ENCODE data around the gene RETREG2. TPM values are rescaled to one million over a fixed set of nuclear protein-coding genes. Genes with fewer than 3 reads are reported as not detected.

The RETREG2 gene
- total and polyA plus RNA-seq, 2 experiments from 2014 or later = 13.2 to 41.8 TPM

- Histone ChIP-seq H3K9me2 (ENCODE audit: insufficient read depth) (no peaks in the 10 kb centered on the region), H3K27ac (ENCODE audit: low read depth) (peak overlapping the region; percentile 92), H3K79me2 (replicated peaks; ENCODE audit: insufficient read depth) (peaks cover 21% of the 10 kb centered on the region), H3K36me3 (ENCODE audit: insufficient read depth) (peaks cover 22% of the 10 kb centered on the region), H3F3A (replicated peaks; ENCODE audit: low read depth) (peaks cover 7% of the 10 kb centered on the region), H2AFZ (peak overlapping the region; percentile 65), H3K4me3 (peak overlapping the region; percentile 76), H4K20me1 (replicated peaks; ENCODE audit: insufficient read depth) (peaks cover 3% of the 10 kb centered on the region), H3K27me3 (ENCODE audit: insufficient read depth) (no peaks in the 10 kb centered on the region), H3K4me1 (ENCODE audit: insufficient read depth) (peaks cover 12% of the 10 kb centered on the region), H3K4me2 (peak overlapping the region; percentile 82)
- Mint-ChIP-seq H3K27ac (peak overlapping the region; percentile 99), H3K27me3 (ENCODE audit: insufficient read depth, low read depth, poor library complexity) (peaks cover 7% of the 10 kb centered on the region), H3K36me3 (ENCODE audit: low read depth) (peaks cover 49% of the 10 kb centered on the region), H3K4me3 (peak overlapping the region; percentile 97), H3K4me1 (peaks cover 11% of the 10 kb centered on the region), H3K9me3 (peaks cover 2% of the 10 kb centered on the region; the same call in 1 of the 3 replicates)
- ATAC-seq = peak; percentile 51
- TF ChIP-seq CREB1 (CRISPR knock-in tag; IDR thresholded peaks at IDR 0.05; ENCODE audit: low read depth) (0 out of 2 replicates have a peak, but pooled peaks have one; percentile 18), CTCF (conservative IDR thresholded peaks at IDR 0.05; ENCODE audit: low read depth in 2 of 2) (no peak), EZH2phosphoT487 (IDR thresholded peaks at IDR 0.05; ENCODE audit: unreplicated experiment) (no peak)
- peak; percentile 80 for DNase-seq (ENCODE audit: low spot score)
Observed at GRCh38 chr2:219230059-219230540, 52.0 kb downstream of the RETREG2 start.

GRCh38 chr2:219234331-219234730, 56.3 kb downstream of the RETREG2 start:
- H4K20me1 ChIP-seq (replicated peaks; ENCODE audit: insufficient read depth) = peaks cover 3% of the 10 kb centered on the region
- no peak overlapping the region for H3K4me3 ChIP-seq
- Mint-ChIP-seq H3K9me3 (peaks cover 2% of the 10 kb centered on the region; the same call in 1 of the 3 replicates), H3K36me3 (ENCODE audit: low read depth) (peaks cover 68% of the 10 kb centered on the region), H3K4me1 (peaks cover 4% of the 10 kb centered on the region), H3K4me3 (no peak overlapping the region), H3K27me3 (ENCODE audit: insufficient read depth, low read depth, poor library complexity) (peaks cover 5% of the 10 kb centered on the region), H3K27ac (no peak overlapping the region)
- H3F3A ChIP-seq (replicated peaks; ENCODE audit: low read depth) = peaks cover 7% of the 10 kb centered on the region
- no peaks in the 10 kb centered on the region for H3K9me2 ChIP-seq (ENCODE audit: insufficient read depth)
- H3K4me2 ChIP-seq = no peak overlapping the region
- ATAC-seq (no peak), DNase-seq (ENCODE audit: low spot score) (no peak)
- H3K79me2 ChIP-seq (replicated peaks; ENCODE audit: insufficient read depth) = peaks cover 16% of the 10 kb centered on the region
- H2AFZ ChIP-seq = no peak overlapping the region
- no peak overlapping the region for H3K27ac ChIP-seq (ENCODE audit: low read depth)
- no peaks in the 10 kb centered on the region for H3K27me3 ChIP-seq (ENCODE audit: insufficient read depth)
- peaks cover 7% of the 10 kb centered on the region for H3K4me1 ChIP-seq (ENCODE audit: insufficient read depth)
- H3K36me3 ChIP-seq (ENCODE audit: insufficient read depth) = peaks cover 27% of the 10 kb centered on the region
- TF ChIP-seq STAT1 (IDR thresholded peaks at IDR 0.05; ENCODE audit: unreplicated experiment) (no peak), JUNB (IDR thresholded peaks at IDR 0.05; ENCODE audit: unreplicated experiment) (no peak), POLR2AphosphoS5 (IDR thresholded peaks at IDR 0.05; ENCODE audit: low read depth) (no peak), ZNF114 (CRISPR knock-in tag; IDR thresholded peaks at IDR 0.05) (no peak), ZNF462 (CRISPR knock-in tag; IDR thresholded peaks at IDR 0.05) (no peak)
- TF ChIP-seq, protein P1, sequence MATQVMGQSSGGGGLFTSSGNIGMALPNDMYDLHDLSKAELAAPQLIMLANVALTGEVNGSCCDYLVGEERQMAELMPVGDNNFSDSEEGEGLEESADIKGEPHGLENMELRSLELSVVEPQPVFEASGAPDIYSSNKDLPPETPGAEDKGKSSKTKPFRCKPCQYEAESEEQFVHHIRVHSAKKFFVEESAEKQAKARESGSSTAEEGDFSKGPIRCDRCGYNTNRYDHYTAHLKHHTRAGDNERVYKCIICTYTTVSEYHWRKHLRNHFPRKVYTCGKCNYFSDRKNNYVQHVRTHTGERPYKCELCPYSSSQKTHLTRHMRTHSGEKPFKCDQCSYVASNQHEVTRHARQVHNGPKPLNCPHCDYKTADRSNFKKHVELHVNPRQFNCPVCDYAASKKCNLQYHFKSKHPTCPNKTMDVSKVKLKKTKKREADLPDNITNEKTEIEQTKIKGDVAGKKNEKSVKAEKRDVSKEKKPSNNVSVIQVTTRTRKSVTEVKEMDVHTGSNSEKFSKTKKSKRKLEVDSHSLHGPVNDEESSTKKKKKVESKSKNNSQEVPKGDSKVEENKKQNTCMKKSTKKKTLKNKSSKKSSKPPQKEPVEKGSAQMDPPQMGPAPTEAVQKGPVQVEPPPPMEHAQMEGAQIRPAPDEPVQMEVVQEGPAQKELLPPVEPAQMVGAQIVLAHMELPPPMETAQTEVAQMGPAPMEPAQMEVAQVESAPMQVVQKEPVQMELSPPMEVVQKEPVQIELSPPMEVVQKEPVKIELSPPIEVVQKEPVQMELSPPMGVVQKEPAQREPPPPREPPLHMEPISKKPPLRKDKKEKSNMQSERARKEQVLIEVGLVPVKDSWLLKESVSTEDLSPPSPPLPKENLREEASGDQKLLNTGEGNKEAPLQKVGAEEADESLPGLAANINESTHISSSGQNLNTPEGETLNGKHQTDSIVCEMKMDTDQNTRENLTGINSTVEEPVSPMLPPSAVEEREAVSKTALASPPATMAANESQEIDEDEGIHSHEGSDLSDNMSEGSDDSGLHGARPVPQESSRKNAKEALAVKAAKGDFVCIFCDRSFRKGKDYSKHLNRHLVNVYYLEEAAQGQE (IDR thresholded peaks at IDR 0.05; ENCODE audit: unreplicated experiment) = no peak

All from GM23338 (cell line).